Karpas-422 (cell line): ENCODE measurements around the gene IGIP. TPM values are rescaled to one million over a fixed set of nuclear protein-coding genes. Genes with fewer than 3 reads are reported as not detected.

Source experiments
- DNase-seq: peaks from one replicate; pipeline ENCODE4 v3.0.0-alpha.2; 2015
- H2AFZ ChIP-seq: fragments of 200-600 bp; sonication (generic); 2 replicates; pipeline ENCODE4 v1.6.1; 2014; ENCODE audit warnings: antibody characterized with exemption, low read length, mixed read lengths
- H3K27ac ChIP-seq: fragments of 200-600 bp; sonication (generic); 2 replicates; pipeline ENCODE4 v1.5.1; 2014; ENCODE audit warnings: mild to moderate bottlenecking, low read length, moderate library complexity
- H3K27me3 ChIP-seq: fragments of 200-600 bp; sonication (generic); 2 replicates; pipeline ENCODE4 v1.6.1; 2014; ENCODE audit warnings: low read length, mixed read lengths
- H3K36me3 ChIP-seq: fragments of 200-600 bp; sonication (generic); 2 replicates; pipeline ENCODE4 v1.6.1; 2014; ENCODE audit warnings: low read length, mixed read lengths; ENCODE audit not compliant: insufficient read depth
- H3K4me1 ChIP-seq: fragments of 200-600 bp; sonication (generic); 2 replicates; pipeline ENCODE4 v1.6.1; 2014; ENCODE audit warnings: mild to moderate bottlenecking, low read length, mixed read lengths
- H3K4me2 ChIP-seq: fragments of 200-600 bp; sonication (generic); 2 replicates; pipeline ENCODE4 v1.6.1; 2014; ENCODE audit warnings: low read length, low read depth, mild to moderate bottlenecking; ENCODE audit not compliant: poor library complexity, severe bottlenecking
- H3K4me3 ChIP-seq: fragments of 200-600 bp; sonication (generic); 2 replicates; pipeline ENCODE4 v1.5.1; 2014; ENCODE audit warnings: mild to moderate bottlenecking, antibody characterized with exemption, low read length, mixed read lengths
- H3K79me2 ChIP-seq: fragments of 200-600 bp; sonication (generic); 2 replicates; pipeline ENCODE4 v1.6.1; 2014; ENCODE audit warnings: mild to moderate bottlenecking, low read length, mixed read lengths
- H3K9ac ChIP-seq: fragments of 200-600 bp; sonication (generic); 2 replicates; pipeline ENCODE4 v1.6.0; 2014; ENCODE audit warnings: low read length
- H3K9me2 ChIP-seq: fragments of 200-600 bp; sonication (generic), shearing (Covaris generic); replicated peaks from 2 replicates; pipeline ENCODE4 v1.6.0; 2014; ENCODE audit warnings: mild to moderate bottlenecking, low read length, moderate library complexity; ENCODE audit not compliant: insufficient read depth
- H3K9me3 ChIP-seq: fragments of 300-700, 200-600 bp; sonication (generic); 2 replicates; pipeline ENCODE4 v1.6.1; 2014; ENCODE audit warnings: low read length, mixed read lengths
- H4K20me1 ChIP-seq: fragments of 200-600 bp; sonication (generic); 2 replicates; pipeline ENCODE4 v1.6.1; 2014; ENCODE audit warnings: mild to moderate bottlenecking, antibody characterized with exemption, low read length, low read depth; ENCODE audit not compliant: insufficient read depth
- total RNA-seq: library from RNA; depleted of rRNA; stranded (reverse); fragments of >200 nt; shearing (Covaris generic); gene quantifications from 2 replicates; pipeline ENCODE4 v1.2.3, GENCODE V29; 2014; ENCODE audit warnings: low replicate concordance; rRNA removed

Gene IGIP
- total RNA-seq, 1 experiment from 2014 or later = 3.9 TPM

GRCh38 chr5:140175367-140176030, 49.8 kb downstream of the IGIP start:
- Histone ChIP-seq H2AFZ (peak overlapping the region; percentile 98), H3K9me2 (no peaks in the 10 kb centered on the region), H3K79me2 (no peaks in the 10 kb centered on the region), H3K27ac (no peak overlapping the region), H3K4me1 (peaks cover 14% of the 10 kb centered on the region), H3K9me3 (no peaks in the 10 kb centered on the region), H3K4me3 (peak overlapping the region; percentile 99), H3K4me2 (peak overlapping the region; percentile 75), H3K36me3 (no peaks in the 10 kb centered on the region), H3K27me3 (no peaks in the 10 kb centered on the region), H4K20me1 (no peaks in the 10 kb centered on the region; the same call in 1 of the 2 replicates), H3K9ac (peak overlapping the region; percentile 70)
- peak; percentile 81 for DNase-seq

- Histone ChIP-seq H2AFZ (peak overlapping the region; percentile 98), H3K4me1 (peaks cover 14% of the 10 kb centered on the region), H4K20me1 (no peaks in the 10 kb centered on the region; the same call in 1 of the 2 replicates), H3K27me3 (no peaks in the 10 kb centered on the region), H3K9me3 (no peaks in the 10 kb centered on the region), H3K4me3 (peak overlapping the region; percentile 99), H3K36me3 (no peaks in the 10 kb centered on the region), H3K9ac (peak overlapping the region; percentile 70), H3K9me2 (no peaks in the 10 kb centered on the region), H3K4me2 (peak overlapping the region; percentile 75), H3K27ac (no peak overlapping the region), H3K79me2 (no peaks in the 10 kb centered on the region)
- no peak for DNase-seq
Measured at GRCh38 chr5:140176031-140176387, 50.3 kb downstream of the IGIP start.

GRCh38 chr5:140178086-140178410, 52.3 kb downstream of the IGIP start:
- Histone ChIP-seq H2AFZ (no peak overlapping the region), H3K4me1 (peaks cover 14% of the 10 kb centered on the region), H4K20me1 (no peaks in the 10 kb centered on the region; the same call in 1 of the 2 replicates), H3K79me2 (no peaks in the 10 kb centered on the region), H3K36me3 (no peaks in the 10 kb centered on the region), H3K4me3 (no peak overlapping the region), H3K9me3 (no peaks in the 10 kb centered on the region), H3K4me2 (no peak overlapping the region), H3K27me3 (no peaks in the 10 kb centered on the region), H3K9me2 (no peaks in the 10 kb centered on the region), H3K9ac (no peak overlapping the region), H3K27ac (no peak overlapping the region)
- peak; percentile 22 for DNase-seq

GRCh38 chr5:140178482-140179116, 52.9 kb downstream of the IGIP start:
- no peaks in the 10 kb centered on the region for H3K79me2 ChIP-seq
- H3K27ac ChIP-seq = no peak overlapping the region
- H3K4me1 ChIP-seq = peaks cover 14% of the 10 kb centered on the region
- H3K36me3 ChIP-seq = no peaks in the 10 kb centered on the region
- no peak overlapping the region for H3K4me3 ChIP-seq
- peak; percentile 5 for DNase-seq
- no peaks in the 10 kb centered on the region for H3K9me3 ChIP-seq
- H2AFZ ChIP-seq = no peak overlapping the region
- no peaks in the 10 kb centered on the region for H3K9me2 ChIP-seq
- H3K4me2 ChIP-seq = no peak overlapping the region
- H3K27me3 ChIP-seq = no peaks in the 10 kb centered on the region
- H4K20me1 ChIP-seq = peaks cover 6% of the 10 kb centered on the region; the same call in 1 of the 2 replicates
- no peak overlapping the region for H3K9ac ChIP-seq

Other genes starting within 250 kb of the IGIP start
- not detected in 2 replicates for gene NRG2, start 82.6 kb upstream of the IGIP start, total RNA-seq
- gene PURA, start 11.8 kb upstream of the IGIP start, total RNA-seq = 5.5 and 7.2 TPM in 2 replicates
- 17.8 and 28.5 TPM in 2 replicates for gene CYSTM1, start 49.3 kb downstream of the IGIP start, total RNA-seq
- 28.2 and 49.8 TPM in 2 replicates for gene PFDN1, start 177.2 kb downstream of the IGIP start, total RNA-seq
- gene HBEGF, start 220.7 kb downstream of the IGIP start, total RNA-seq = 1.3 and 1.8 TPM in 2 replicates
- gene SLC4A9, start 234.3 kb downstream of the IGIP start, total RNA-seq = not detected in 2 replicates